ENCODE data around the gene NECAB2.

Gene NECAB2

GRCh38 chr16:83967838-83968305, at the start of gene NECAB2:
Gene NECAB2, plus strand, starts transcription at chr16:83968244. Its CDS starts 405 bp downstream, at chr16:83968649.
- DNase-seq: no peak

DNA sequence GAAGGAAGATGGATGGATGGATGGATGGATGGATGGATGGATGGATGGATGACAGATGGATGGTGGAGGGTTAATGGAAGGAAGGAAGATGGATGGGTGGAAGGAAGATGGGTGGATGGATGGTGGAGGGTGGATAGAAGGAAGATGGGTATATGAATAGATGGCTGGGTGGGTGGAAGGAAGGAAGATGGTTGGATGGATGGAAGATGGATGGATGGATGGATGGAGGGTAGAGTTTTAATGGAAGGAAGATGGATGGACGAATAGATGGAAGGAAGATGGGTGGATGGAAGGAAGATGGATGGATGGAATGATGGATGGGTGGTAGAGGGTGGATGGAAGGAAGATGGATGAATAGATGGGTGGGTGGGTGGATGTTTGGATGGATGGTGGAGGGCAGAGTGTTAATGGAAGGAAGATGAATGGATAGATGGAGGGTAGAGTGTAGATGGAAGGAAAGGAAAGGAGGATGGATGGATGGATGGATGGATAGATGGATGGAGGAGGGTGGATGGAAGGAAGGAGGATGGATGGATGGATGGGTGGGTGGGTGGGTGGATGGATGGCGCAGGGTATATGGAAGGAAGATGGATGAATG, 47.1 kb upstream of the NECAB2 start:
- no peak for DNase-seq

- DNase-seq: no peak
These were observed 44.3 kb upstream of the NECAB2 start for GRCh38 chr16:83923581-83924365.

DNA sequence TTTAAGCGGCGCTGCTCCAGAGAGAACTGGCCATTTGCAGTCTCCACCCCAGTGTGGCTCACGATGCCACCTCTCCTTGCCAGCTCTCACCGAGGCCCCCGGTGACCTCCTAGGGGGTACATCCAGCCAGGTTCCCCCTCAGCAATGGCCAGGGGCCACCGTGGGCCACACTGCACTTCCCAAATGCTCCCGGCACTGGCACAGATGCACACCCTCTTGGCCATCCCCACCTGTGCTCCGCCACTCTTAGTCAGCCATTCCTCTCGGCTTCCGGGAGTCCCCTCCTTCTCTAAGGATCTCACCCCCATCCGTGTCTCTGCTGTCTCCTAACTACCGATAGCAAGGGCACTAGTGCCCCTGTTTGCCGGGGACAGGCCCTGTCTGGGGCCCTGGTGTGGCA, 43.4 kb upstream of the NECAB2 start:
- no peak for DNase-seq

- no peak for DNase-seq
These were observed 42.7 kb upstream of the NECAB2 start for GRCh38 chr16:83925095-83925905.

DNA sequence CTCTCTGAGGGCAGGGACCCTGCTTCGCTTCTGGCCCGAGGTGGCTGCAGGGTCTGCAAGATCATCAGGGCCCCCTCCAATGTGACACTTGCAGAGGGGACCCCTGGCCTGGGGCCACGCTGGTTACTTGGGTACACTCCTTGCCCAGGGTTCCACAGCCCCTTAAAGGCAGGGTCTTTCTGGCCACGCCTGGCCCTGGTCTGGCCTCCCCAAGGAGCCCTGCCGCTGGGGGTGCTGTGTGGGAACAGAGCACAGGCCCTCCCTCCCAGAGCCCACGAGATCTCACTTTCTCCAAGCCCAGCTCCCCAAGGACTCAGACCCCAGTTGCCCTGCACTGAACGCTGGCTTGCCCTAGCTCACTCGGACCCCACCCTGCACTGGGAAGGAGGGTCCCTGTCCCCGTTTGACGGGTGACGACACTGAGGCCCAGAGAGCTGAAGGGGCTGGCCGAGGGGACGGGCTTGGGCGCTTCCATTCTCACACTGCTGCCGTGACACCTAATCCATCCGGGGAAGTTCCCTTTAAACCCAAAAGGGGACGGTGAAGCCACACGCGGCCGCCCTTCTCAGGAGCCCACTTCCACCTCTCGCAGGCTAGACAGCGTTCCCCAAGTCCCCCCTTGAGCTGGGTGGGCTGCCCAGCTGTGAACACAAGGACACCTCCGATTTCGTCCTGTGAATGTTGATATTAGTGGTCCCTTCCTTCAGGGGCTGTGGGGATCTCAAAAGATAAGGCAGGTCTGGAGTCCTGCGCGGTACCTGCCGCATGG, 41.9 kb upstream of the NECAB2 start:
- no peak for DNase-seq

DNA sequence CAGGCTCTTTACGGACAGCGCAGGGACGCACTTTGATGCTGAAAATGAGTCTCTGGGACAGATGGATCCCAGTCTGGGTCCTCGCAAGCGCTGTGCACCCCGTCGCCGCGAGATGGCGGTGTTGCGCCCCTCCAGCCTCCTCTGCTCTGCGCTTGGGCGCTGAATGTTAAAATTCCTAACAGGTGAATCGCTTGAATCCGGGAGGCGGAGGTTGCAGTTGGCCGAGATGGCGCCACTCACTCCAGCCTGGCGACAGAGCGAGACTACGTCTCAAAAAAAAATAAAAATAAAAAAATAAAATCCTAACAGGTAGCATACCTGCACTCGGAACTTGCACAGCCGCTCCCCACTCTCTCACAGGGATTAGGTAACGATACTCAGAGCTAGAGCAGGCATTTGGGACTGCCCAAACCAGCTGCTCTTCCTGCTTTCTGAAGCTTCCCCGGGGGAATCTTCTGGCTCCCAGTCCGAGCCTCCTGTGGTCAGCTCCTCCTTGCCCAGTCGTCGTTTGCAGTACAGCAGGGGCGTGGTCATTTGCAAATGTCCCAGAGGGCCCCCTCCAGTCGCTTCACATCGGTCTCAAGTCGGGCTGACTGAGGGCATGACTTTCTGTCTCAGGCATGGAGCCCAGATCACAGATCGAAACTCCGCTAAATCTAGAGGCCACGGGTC, 41.2 kb upstream of the NECAB2 start:
- peak; percentile 28 to 37 for DNase-seq

GRCh38 chr16:83928341-83929055, 39.5 kb upstream of the NECAB2 start:
- no peak for DNase-seq

DNA sequence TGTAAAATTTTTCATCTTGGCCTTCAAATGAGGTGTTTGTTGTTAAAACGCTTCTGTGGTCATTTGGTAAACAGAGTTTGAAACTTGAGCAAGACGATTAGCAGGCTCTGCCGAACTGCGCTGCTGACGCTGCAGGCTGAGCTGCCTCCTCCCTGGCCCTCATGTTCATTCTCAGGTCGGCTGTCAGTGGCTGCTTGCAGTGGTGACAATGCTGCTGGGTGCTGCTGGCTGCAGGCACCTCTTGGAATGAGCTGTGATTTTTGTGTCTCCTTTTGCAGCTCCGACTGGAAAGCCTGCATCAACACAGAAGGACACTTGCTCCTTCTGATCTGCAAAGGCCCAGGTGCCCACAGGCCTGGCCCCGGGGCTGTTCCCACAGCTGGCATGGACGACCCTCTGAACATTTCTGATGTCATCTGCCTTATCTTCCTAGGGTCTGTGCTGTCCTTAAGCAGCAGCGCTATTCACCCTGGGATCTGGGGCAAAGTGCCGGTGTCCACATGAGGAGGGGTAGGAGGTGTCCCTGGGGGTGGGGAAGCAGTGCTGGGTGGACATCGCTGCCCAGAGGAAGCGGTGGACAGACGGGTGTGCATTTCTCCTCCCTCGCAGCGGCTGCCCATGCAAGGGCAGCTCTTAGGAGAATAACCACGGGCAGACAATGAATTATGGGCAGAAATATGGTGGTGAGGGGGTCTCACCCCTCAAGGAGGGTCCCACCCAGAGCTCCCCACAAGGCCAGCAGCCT, 38.1 kb upstream of the NECAB2 start:
- DNase-seq: no peak

DNA sequence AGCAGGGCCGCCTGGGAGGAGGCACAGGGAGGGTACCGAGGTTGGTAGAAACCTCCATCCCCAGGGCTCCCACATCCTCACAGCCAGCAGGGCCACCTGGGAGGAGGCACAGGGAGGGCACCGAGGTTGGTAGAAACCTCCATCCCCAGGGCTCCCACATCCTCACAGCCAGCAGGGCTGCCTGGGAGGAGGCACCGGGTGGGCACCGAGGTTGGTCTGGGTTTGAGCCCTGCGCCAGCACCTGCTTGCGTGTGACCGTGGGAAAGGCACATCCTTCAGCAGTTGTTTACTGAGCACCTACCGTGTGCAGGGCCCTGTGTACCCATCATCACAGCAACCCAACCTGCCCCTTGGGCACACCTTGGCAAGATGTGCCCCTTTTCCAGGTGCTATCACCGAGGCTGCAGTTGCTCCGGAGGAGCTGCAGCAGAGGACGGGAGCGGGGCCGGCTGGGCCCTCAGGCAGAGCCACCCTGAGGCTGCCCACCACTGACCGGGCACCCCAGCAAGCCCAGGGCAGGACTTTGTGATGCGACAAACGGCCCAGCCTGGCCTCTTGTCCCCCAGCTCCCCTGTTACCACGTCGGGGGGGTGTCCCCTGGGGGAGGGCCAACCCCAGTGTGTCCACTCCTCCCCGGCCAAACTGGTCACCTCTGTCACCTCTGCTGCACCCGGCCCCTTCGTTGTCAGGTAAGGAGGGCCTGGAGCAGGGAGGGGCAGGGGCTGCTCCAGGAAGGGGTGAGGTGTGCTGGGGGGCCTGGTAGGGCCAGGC, 37.1 kb upstream of the NECAB2 start:
- no peak for DNase-seq

- no peak for DNase-seq
These were observed 36.5 kb upstream of the NECAB2 start for GRCh38 chr16:83931556-83931955.

DNA sequence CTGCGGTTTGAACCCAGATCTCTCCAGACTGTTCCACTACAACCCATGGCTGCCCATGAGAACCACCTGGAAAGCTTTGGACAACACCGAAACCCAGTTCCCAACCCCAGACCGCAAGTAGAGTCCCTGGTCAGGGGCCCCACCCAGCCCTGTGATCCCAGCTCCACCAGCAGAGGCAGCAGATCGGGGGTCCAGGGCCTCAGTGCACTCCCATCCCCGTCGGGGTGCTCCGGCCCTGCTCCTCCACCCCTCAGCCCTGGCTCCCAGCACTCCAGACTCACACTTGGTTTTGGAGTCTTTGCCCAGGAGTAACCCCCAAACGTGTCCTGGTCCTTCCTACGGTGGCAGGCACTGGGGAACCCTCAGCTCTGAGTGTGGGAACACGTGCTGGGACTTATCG, 35.7 kb upstream of the NECAB2 start:
- no peak for DNase-seq

DNA sequence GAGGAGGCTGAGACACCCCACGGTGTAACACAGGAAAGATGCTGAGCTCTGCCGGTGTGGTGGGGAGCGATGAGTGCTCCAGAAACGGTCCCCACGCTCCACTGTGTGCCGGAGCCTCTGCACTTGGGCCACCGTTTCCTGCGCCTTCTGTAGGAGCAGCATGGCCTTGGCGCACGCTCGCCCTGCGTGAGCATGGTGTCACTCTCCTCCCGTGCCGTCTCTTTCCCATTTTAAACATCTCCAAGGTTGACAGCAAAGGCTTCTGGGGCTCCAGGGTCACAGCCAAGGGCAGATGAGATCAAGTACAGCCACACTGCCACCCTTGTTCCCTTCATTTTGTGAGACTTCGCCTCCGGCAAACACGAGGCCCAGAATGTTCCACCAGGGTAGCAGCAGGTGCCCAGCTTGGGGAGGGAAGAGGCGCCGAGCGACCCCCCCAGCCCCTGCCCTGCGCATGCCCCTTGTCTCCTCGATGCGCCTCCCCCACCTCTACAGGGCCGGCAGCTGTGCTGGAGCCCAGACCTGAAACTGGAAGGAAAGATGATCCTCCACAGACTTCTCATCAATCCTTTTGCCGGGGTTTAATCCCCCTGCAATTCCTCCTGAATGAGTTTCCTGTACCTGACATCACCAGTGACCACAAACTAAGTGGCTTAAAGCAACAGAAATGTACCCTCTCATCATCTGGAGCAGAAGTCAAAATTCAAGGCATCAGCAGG, 34.9 kb upstream of the NECAB2 start:
- no peak for DNase-seq

DNA sequence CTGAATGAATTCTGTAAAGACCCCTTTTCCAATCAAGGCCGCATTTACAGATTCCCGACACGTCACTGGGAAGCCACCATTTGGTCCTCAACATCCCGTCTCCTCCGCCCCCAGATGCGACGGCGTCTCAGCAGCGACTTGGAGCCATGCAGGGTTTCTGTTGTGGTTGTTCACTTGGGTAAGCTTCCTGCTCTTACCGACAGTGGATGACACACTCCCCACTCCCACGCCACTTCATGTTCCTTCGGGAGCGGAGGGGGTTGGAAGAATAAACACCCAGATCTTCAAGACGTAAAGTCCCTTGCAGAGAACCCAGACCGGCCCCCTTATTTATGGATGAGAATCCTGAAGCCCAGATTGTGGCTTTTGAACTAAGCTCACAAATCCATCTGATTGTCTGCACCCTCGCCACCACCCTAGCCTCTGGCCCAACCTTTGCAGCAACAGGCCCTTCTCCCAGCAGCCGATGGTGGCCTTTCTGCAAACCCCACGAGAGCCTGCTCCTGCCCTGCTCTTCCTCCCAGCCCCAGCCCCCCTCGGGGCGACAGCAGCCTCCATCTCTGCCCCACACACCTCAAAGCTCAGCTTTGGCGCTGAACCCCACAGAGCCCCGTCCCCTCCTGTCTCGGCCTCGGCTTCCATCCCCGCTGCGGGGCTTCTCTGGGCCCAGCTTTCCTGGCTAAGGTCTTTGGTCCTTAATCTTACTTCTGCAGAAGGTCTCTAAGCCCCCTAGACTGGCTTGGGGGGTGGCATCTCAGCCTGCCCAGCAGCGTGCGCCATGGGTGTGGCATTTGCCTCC, 34.0 kb upstream of the NECAB2 start:
- no peak for DNase-seq

- DNase-seq: no peak
These were observed 33.4 kb upstream of the NECAB2 start for GRCh38 chr16:83934684-83934977.

GRCh38 chr16:83935005-83935857, 32.8 kb upstream of the NECAB2 start:
- no peak for DNase-seq

GRCh38 chr16:83935858-83936255, 32.2 kb upstream of the NECAB2 start:
- no peak for DNase-seq

All from CD4-positive, alpha-beta T cell treated with Interleukin-1 beta for 1 hour (primary cell).